ENCODE results near the gene LRATD1. TPM values are rescaled to one million over a fixed set of nuclear protein-coding genes. Genes with fewer than 3 reads are reported as not detected.

LRATD1 gene
- total and polyA plus RNA-seq, 10 of the 15 experiments (the other 5 are each of a cell fraction or from before 2014, with no cell fraction given): 0.02 TPM; not detected in 9

DNA sequence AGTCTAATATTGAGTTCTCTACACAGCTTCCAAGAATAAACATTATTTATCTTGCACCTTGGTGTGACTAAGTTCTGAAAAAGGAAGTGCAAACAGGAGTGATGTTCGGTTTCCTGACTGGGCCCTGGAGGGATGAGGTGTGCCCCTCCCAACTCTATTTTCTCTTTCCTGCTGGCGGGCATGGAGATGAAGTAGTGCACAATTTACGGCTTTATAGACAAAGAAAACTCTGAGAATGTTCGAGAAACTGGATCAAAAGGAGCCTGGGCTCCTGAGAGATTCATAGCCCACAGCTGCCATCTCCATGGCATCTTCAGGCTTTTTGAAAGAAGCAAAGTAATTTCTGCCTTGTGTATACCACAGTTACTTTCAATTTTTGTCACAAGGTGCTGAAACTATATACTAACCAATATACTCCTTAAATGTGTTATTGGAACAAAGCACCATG, 22.3 kb downstream of the LRATD1 start (continued):
- TF ChIP-seq, protein P1, sequence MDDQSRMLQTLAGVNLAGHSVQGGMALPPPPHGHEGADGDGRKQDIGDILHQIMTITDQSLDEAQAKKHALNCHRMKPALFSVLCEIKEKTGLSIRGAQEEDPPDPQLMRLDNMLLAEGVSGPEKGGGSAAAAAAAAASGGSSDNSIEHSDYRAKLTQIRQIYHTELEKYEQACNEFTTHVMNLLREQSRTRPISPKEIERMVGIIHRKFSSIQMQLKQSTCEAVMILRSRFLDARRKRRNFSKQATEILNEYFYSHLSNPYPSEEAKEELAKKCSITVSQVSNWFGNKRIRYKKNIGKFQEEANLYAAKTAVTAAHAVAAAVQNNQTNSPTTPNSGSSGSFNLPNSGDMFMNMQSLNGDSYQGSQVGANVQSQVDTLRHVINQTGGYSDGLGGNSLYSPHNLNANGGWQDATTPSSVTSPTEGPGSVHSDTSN (IDR thresholded peaks at IDR 0.05; ENCODE audit: insufficient replicate concordance, low read depth, low read length): no peak
- TF ChIP-seq SPI1 (IDR thresholded peaks at IDR 0.05; ENCODE audit: borderline replicate concordance, insufficient read depth, low read depth, low read length) (peak; percentile 89), FOXM1 (IDR thresholded peaks at IDR 0.05; ENCODE audit: low read depth, low read length) (peak; percentile 53), CEBPB (IDR thresholded peaks at IDR 0.05; ENCODE audit: borderline replicate concordance in 1 of 2, low read depth in 2 of 2, low read length in 2 of 2) (0 out of 4 replicates have a peak, but pooled peaks of 1 of the 2 experiments have one; percentile 33), TBL1XR1 (IDR thresholded peaks at IDR 0.05; ENCODE audit: low read depth, low read length) (0 out of 2 replicates have a peak, but pooled peaks have one; percentile 5), IKZF1 (conservative IDR thresholded peaks at IDR 0.05) (peak; percentile 73), MTA2 (IDR thresholded peaks at IDR 0.05; ENCODE audit: low read depth) (peak; percentile 75), ZNF217 (IDR thresholded peaks at IDR 0.05) (peak; percentile 65; the same call in 1 of the 2 replicates), BMI1 (IDR thresholded peaks at IDR 0.05; ENCODE audit: borderline replicate concordance) (peak; percentile 29; the same call in 1 of the 2 replicates), GATAD2B (conservative IDR thresholded peaks at IDR 0.05; ENCODE audit: low read depth) (no peak; the same call in 1 of the 2 replicates), CBFB (IDR thresholded peaks at IDR 0.05; ENCODE audit: low read depth) (0 out of 2 replicates have a peak, but pooled peaks have one; percentile 28), GABPA (IDR thresholded peaks at IDR 0.05; ENCODE audit: low read depth) (no peak; the same call in 1 of the 2 replicates), IKZF2 (IDR thresholded peaks at IDR 0.05) (peak; percentile 84 to 85), EED (IDR thresholded peaks at IDR 0.05; ENCODE audit: low read depth) (peak; percentile 75), CREM (IDR thresholded peaks at IDR 0.05; ENCODE audit: low read depth) (peak; percentile 49; the same call in 1 of the 2 replicates), MEF2B (IDR thresholded peaks at IDR 0.05; ENCODE audit: partially characterized antibody, poor library complexity, severe bottlenecking) (peak; percentile 52), POU2F2 (IDR thresholded peaks at IDR 0.05; ENCODE audit: borderline replicate concordance, low read depth, low read length) (no peak)
- TF ChIP-seq, protein P2, sequence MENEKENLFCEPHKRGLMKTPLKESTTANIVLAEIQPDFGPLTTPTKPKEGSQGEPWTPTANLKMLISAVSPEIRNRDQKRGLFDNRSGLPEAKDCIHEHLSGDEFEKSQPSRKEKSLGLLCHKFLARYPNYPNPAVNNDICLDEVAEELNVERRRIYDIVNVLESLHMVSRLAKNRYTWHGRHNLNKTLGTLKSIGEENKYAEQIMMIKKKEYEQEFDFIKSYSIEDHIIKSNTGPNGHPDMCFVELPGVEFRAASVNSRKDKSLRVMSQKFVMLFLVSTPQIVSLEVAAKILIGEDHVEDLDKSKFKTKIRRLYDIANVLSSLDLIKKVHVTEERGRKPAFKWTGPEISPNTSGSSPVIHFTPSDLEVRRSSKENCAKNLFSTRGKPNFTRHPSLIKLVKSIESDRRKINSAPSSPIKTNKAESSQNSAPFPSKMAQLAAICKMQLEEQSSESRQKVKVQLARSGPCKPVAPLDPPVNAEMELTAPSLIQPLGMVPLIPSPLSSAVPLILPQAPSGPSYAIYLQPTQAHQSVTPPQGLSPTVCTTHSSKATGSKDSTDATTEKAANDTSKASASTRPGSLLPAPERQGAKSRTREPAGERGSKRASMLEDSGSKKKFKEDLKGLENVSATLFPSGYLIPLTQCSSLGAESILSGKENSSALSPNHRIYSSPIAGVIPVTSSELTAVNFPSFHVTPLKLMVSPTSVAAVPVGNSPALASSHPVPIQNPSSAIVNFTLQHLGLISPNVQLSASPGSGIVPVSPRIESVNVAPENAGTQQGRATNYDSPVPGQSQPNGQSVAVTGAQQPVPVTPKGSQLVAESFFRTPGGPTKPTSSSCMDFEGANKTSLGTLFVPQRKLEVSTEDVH (IDR thresholded peaks at IDR 0.05; ENCODE audit: low read depth, partially characterized antibody): no peak
- TF ChIP-seq, protein P3, sequence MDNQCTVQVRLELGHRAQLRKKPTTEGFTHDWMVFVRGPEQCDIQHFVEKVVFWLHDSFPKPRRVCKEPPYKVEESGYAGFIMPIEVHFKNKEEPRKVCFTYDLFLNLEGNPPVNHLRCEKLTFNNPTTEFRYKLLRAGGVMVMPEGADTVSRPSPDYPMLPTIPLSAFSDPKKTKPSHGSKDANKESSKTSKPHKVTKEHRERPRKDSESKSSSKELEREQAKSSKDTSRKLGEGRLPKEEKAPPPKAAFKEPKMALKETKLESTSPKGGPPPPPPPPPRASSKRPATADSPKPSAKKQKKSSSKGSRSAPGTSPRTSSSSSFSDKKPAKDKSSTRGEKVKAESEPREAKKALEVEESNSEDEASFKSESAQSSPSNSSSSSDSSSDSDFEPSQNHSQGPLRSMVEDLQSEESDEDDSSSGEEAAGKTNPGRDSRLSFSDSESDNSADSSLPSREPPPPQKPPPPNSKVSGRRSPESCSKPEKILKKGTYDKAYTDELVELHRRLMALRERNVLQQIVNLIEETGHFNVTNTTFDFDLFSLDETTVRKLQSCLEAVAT (IDR thresholded peaks at IDR 0.05): 0 out of 2 replicates have a peak, but pooled peaks have one; percentile 17
